Astrocyte (in vitro differentiated cells and primary cell): ENCODE data around the gene UNC93A.

Experiments used
- EZH2 ChIP-seq: IDR thresholded peaks from 2 replicates; pipeline ENCODE4 v1.6.1; 2012; ENCODE audit warnings: mild to moderate bottlenecking, low read length, inconsistent platforms; ENCODE audit not compliant: insufficient read depth
- TF ChIP-seq, protein P1 (sequence below): IDR thresholded peaks from 2 replicates; pipeline ENCODE4 v1.5.1; 2011; ENCODE audit warnings: low read depth, mild to moderate bottlenecking, inconsistent platforms, low read length, moderate library complexity; ENCODE audit not compliant: insufficient read depth

DNA sequence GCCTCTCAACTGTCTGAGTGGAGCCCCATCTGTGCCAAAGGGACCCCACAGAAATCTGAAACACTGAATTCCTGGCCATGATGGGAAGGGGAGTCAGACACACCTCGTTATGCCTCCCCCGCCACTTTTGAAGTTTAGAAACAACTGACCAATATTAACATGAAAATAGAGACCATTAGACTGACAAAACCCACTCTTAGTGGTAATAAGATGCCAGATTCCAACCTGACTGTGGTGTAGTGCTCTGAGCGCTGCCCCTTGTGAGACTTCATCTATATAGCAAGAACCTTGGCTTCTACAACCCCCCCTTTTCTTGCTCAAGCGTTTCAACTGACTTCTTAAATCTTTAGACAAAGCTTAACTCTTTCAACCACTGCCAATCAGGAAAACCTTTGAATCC lies 46.1 kb upstream of the UNC93A start:
- TF ChIP-seq EZH2: no peak
- TF ChIP-seq, protein P1, sequence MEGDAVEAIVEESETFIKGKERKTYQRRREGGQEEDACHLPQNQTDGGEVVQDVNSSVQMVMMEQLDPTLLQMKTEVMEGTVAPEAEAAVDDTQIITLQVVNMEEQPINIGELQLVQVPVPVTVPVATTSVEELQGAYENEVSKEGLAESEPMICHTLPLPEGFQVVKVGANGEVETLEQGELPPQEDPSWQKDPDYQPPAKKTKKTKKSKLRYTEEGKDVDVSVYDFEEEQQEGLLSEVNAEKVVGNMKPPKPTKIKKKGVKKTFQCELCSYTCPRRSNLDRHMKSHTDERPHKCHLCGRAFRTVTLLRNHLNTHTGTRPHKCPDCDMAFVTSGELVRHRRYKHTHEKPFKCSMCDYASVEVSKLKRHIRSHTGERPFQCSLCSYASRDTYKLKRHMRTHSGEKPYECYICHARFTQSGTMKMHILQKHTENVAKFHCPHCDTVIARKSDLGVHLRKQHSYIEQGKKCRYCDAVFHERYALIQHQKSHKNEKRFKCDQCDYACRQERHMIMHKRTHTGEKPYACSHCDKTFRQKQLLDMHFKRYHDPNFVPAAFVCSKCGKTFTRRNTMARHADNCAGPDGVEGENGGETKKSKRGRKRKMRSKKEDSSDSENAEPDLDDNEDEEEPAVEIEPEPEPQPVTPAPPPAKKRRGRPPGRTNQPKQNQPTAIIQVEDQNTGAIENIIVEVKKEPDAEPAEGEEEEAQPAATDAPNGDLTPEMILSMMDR: no peak
